HG03064 (cell line): Measurements from ENCODE around the gene EPS15.
"Not testable (repeated sequence)": the region's sequence is repeated elsewhere in the genome, so short reads cannot be mapped to it uniquely, and the experiment has no call there.

Source experiments
- ATAC-seq: cut with Tn5 transposase; IDR thresholded peaks from one replicate; pipeline ENCODE4 v1.9.1; 2021; ENCODE audit warnings: low read depth; ENCODE audit not compliant: unreplicated experiment

EPS15 gene

GRCh38 chr1:51543858-51544257, 24.8 kb upstream of the EPS15 start:
- ATAC-seq: no peak

GRCh38 chr1:51542158-51542953, 23.3 kb upstream of the EPS15 start:
- ATAC-seq: no peak

- ATAC-seq: no peak
Observed at GRCh38 chr1:51541313-51542050, 22.4 kb upstream of the EPS15 start.

- no peak for ATAC-seq
Observed at GRCh38 chr1:51537568-51537967, 18.5 kb upstream of the EPS15 start.

GRCh38 chr1:51535006-51535592, 16.0 kb upstream of the EPS15 start:
- no peak for ATAC-seq

- no peak for ATAC-seq
Observed at GRCh38 chr1:51534447-51534846, 15.4 kb upstream of the EPS15 start.

- ATAC-seq: no peak
Observed at GRCh38 chr1:51532853-51533252, 13.8 kb upstream of the EPS15 start.

GRCh38 chr1:51530447-51530846, 11.4 kb upstream of the EPS15 start:
- ATAC-seq: not testable (repeated sequence)

- ATAC-seq: no peak
Observed at GRCh38 chr1:51527144-51527543, 8.1 kb upstream of the EPS15 start.

- ATAC-seq: no peak
Observed at GRCh38 chr1:51526248-51526647, 7.2 kb upstream of the EPS15 start.

GRCh38 chr1:51525295-51525694, 6.2 kb upstream of the EPS15 start:
- ATAC-seq: no peak

GRCh38 chr1:51524817-51525216, 5.8 kb upstream of the EPS15 start:
- ATAC-seq: no peak

GRCh38 chr1:51523931-51524330, 4.9 kb upstream of the EPS15 start:
- no peak for ATAC-seq

GRCh38 chr1:51520700-51521248, 1.7 kb upstream of the EPS15 start:
- no peak for ATAC-seq

GRCh38 chr1:51519865-51520699, 1.0 kb upstream of the EPS15 start:
- no peak for ATAC-seq

- peak; percentile 45 for ATAC-seq
Observed at GRCh38 chr1:51518586-51519047, 449 bp downstream of the EPS15 start.

- ATAC-seq: no peak
Observed at GRCh38 chr1:51518033-51518585, 957 bp downstream of the EPS15 start.

GRCh38 chr1:51517361-51518032, 1.6 kb downstream of the EPS15 start:
- no peak for ATAC-seq

GRCh38 chr1:51516649-51517158, 2.4 kb downstream of the EPS15 start:
- ATAC-seq: no peak
